H9 (cell line): ENCODE measurements around the gene CYGB. TPM values are rescaled to one million over a fixed set of nuclear protein-coding genes. Genes with fewer than 3 reads are reported as not detected.
A peak's percentile ranks its signal among the peaks of the same experiment; 100 is the strongest.

Source experiments
- DNase-seq: peaks from one replicate; pipeline ENCODE4 v3.0.0-alpha.2; 2017
- H2AFZ ChIP-seq: one replicate; pipeline ENCODE4 v1.6.1; 2013; ENCODE audit warnings: mild to moderate bottlenecking, low read length, control low read depth, moderate library complexity
- H2AK5ac ChIP-seq: 2 replicates; pipeline ENCODE4 v1.6.1; 2013; ENCODE audit warnings: low read length, control low read depth, mixed read lengths; ENCODE audit not compliant: insufficient read length
- H2BK120ac ChIP-seq: one replicate; pipeline ENCODE4 v1.6.1; 2013; ENCODE audit warnings: low read depth, mild to moderate bottlenecking, low read length, control low read depth, inconsistent platforms; ENCODE audit not compliant: poor library complexity, severe bottlenecking
- H2BK12ac ChIP-seq: 2 replicates; pipeline ENCODE4 v1.6.1; 2013; ENCODE audit warnings: low read length, control low read depth, mixed read lengths, low read depth; ENCODE audit not compliant: insufficient read length
- H2BK15ac ChIP-seq: 2 replicates; pipeline ENCODE4 v1.6.1; 2013; ENCODE audit warnings: low read depth, low read length, control low read depth
- H2BK20ac ChIP-seq: one replicate; pipeline ENCODE4 v1.6.1; 2013; ENCODE audit warnings: low read depth, mild to moderate bottlenecking, low read length, control low read depth, inconsistent platforms; ENCODE audit not compliant: poor library complexity, severe bottlenecking
- H2BK5ac ChIP-seq: 2 replicates; pipeline ENCODE4 v1.6.1; 2013; ENCODE audit warnings: low read length, control low read depth, mixed read lengths; ENCODE audit not compliant: insufficient read length
- H3K14ac ChIP-seq: 2 replicates; pipeline ENCODE4 v1.6.1; 2013; ENCODE audit warnings: low read length, control low read depth; ENCODE audit not compliant: insufficient read depth
- H3K18ac ChIP-seq: 2 replicates; pipeline ENCODE4 v1.6.1; 2013; ENCODE audit warnings: low read depth, mild to moderate bottlenecking, mixed read lengths, low read length, control low read depth; ENCODE audit not compliant: insufficient read length
- H3K23ac ChIP-seq: 2 replicates; pipeline ENCODE4 v1.6.1; 2013; ENCODE audit warnings: low read length, control low read depth, mixed read lengths, low read depth; ENCODE audit not compliant: insufficient read length
- H3K23me2 ChIP-seq: 2 replicates; pipeline ENCODE4 v1.6.1; 2013; ENCODE audit warnings: low read depth, mild to moderate bottlenecking, mixed read lengths, low read length, control low read depth; ENCODE audit not compliant: insufficient read length, poor library complexity, severe bottlenecking
- H3K27ac ChIP-seq: 2 replicates; pipeline ENCODE4 v1.5.1; 2013; ENCODE audit warnings: low read length, control low read depth, mixed read lengths, low read depth; ENCODE audit not compliant: insufficient read length
- H3K27me3 ChIP-seq: 2 replicates; pipeline ENCODE4 v1.6.1; 2013; ENCODE audit warnings: low read length, control low read depth, inconsistent platforms; ENCODE audit not compliant: insufficient read depth
- H3K4ac ChIP-seq: 2 replicates; pipeline ENCODE4 v1.6.1; 2013; ENCODE audit warnings: low read depth, mild to moderate bottlenecking, control low read depth, inconsistent platforms, low read length, moderate library complexity
- H3K4me1 ChIP-seq: 2 replicates; pipeline ENCODE4 v1.6.1; 2013; ENCODE audit warnings: low read length, control low read depth, inconsistent platforms; ENCODE audit not compliant: insufficient read depth
- H3K4me2 ChIP-seq: 2 replicates; pipeline ENCODE4 v1.6.1; 2013; ENCODE audit warnings: low read length, control low read depth, mixed read lengths; ENCODE audit not compliant: insufficient read length, insufficient read depth
- H3K56ac ChIP-seq: 2 replicates; pipeline ENCODE4 v1.6.1; 2013; ENCODE audit warnings: low read depth, mild to moderate bottlenecking, mixed read lengths, low read length, control low read depth; ENCODE audit not compliant: insufficient read length
- H3K79me1 ChIP-seq: 2 replicates; pipeline ENCODE4 v1.6.1; 2013; ENCODE audit warnings: low read depth, mild to moderate bottlenecking, moderate library complexity, low read length, control low read depth, inconsistent platforms; ENCODE audit not compliant: insufficient read depth, poor library complexity, severe bottlenecking
- H3K79me2 ChIP-seq: 2 replicates; pipeline ENCODE4 v1.6.1; 2013; ENCODE audit warnings: low read length, control low read depth, inconsistent platforms; ENCODE audit not compliant: insufficient read depth
- H3K9ac ChIP-seq: 2 replicates; pipeline ENCODE4 v1.6.1; 2013; ENCODE audit warnings: low read length, control low read depth, mixed read lengths; ENCODE audit not compliant: insufficient read length; ENCODE audit errors: extremely low read depth
- H3K9me3 ChIP-seq: one replicate; pipeline ENCODE4 v1.6.1; 2013; ENCODE audit warnings: low read depth, low read length, inconsistent platforms; ENCODE audit not compliant: control insufficient read depth
- H3T11ph ChIP-seq: one replicate; pipeline ENCODE4 v1.6.1; 2013; ENCODE audit warnings: mild to moderate bottlenecking, low read length, control low read depth, inconsistent platforms
- H4K20me1 ChIP-seq: one replicate; pipeline ENCODE4 v1.6.1; 2013; ENCODE audit not compliant: control insufficient read depth, insufficient read length, insufficient read depth
- H4K5ac ChIP-seq: 2 replicates; pipeline ENCODE4 v1.6.1; 2013; ENCODE audit warnings: low read depth, mild to moderate bottlenecking, mixed read lengths, low read length, control low read depth; ENCODE audit not compliant: insufficient read length
- H4K8ac ChIP-seq: replicated peaks from 2 replicates; pipeline ENCODE4 v1.6.1; 2013; ENCODE audit warnings: low read length, control low read depth, mixed read lengths, low read depth; ENCODE audit not compliant: insufficient read length
- H4K91ac ChIP-seq: 2 replicates; pipeline ENCODE4 v1.6.1; 2013; ENCODE audit warnings: low read depth, mild to moderate bottlenecking, moderate library complexity, mixed read lengths, low read length, control low read depth; ENCODE audit not compliant: insufficient read length
- H3K27ac Mint-ChIP-seq, 3 experiments: 2 replicates in 2 of 3; 3 replicates in 1 of 3; pipeline ENCODE4 v1.8.0; 2020 to 2021; ENCODE audit warnings: mixed read lengths in 3 of 3, mild to moderate bottlenecking in 1 of 3, moderate library complexity in 1 of 3
- H3K27me3 Mint-ChIP-seq: 2 replicates; pipeline ENCODE4 v1.8.0; 2021; ENCODE audit warnings: low read depth, mild to moderate bottlenecking, moderate library complexity, mixed read lengths
- H3K36me3 Mint-ChIP-seq, 3 experiments: 2 replicates in 2 of 3; 3 replicates in 1 of 3; pipeline ENCODE4 v1.8.0; 2020 to 2021; ENCODE audit warnings: low read depth in 3 of 3, mixed read lengths in 3 of 3; ENCODE audit not compliant: insufficient read depth in 1 of 3
- H3K4me1 Mint-ChIP-seq, 2 experiments: 2 replicates each; pipeline ENCODE4 v1.8.0; 2020; ENCODE audit warnings: mixed read lengths in 2 of 2
- H3K4me3 Mint-ChIP-seq, 2 experiments: 2 replicates in 1 of 2; 3 replicates in 1 of 2; pipeline ENCODE4 v1.8.0; 2020 to 2021; ENCODE audit warnings: mild to moderate bottlenecking in 2 of 2, mixed read lengths in 2 of 2, moderate library complexity in 1 of 2
- H3K9me3 Mint-ChIP-seq, 2 experiments: 2 replicates in 1 of 2; 3 replicates in 1 of 2; pipeline ENCODE4 v1.8.0; 2020; ENCODE audit warnings: mild to moderate bottlenecking in 2 of 2, mixed read lengths in 2 of 2, moderate library complexity in 1 of 2
- CTCF ChIP-seq: fragments of 200-600 bp; sonication (generic); conservative IDR thresholded peaks from 3 replicates; pipeline ENCODE4 v1.8.0; 2021; ENCODE audit warnings: antibody characterized with exemption, mild to moderate bottlenecking
- WGBS: extraction: QIAGEN DNeasy Blood & Tissue Kit; methylation state at CpG from one replicate; pipeline ENCODE4 v1.1.7; 2013; ENCODE audit warnings: missing lambda C conversion rate, low lambda C conversion rate, mixed read lengths; ENCODE audit not compliant: insufficient read length; ENCODE audit errors: extremely low coverage; 5-methylcytosine and 5-hydroxymethylcytosine counted together
- total RNA-seq: library from RNA; stranded (reverse); gene quantifications from 2 replicates; pipeline ENCODE4 v1.2.1, GENCODE V29; 2021

Gene CYGB
- total RNA-seq, 1 experiment from 2014 or later: 2.4 TPM

- no peaks in the 10 kb centered on the region for H3K79me2 ChIP-seq
- H3K9me3 ChIP-seq: no peaks in the 10 kb centered on the region
- H3K4me1 ChIP-seq: peaks cover 3% of the 10 kb centered on the region; the same call in 1 of the 2 replicates
- H4K20me1 ChIP-seq: no peaks in the 10 kb centered on the region
- no peaks in the 10 kb centered on the region for H3K79me1 ChIP-seq
- no peak overlapping the region for H3T11ph ChIP-seq
- H3K4ac ChIP-seq: no peak overlapping the region
- no peak overlapping the region for H3K23ac ChIP-seq
- H3K4me1 Mint-ChIP-seq: peaks cover 48 to 55% of the 10 kb centered on the region in 2 experiments
- no peak overlapping the region for H2BK12ac ChIP-seq
- no peak for DNase-seq
- no peak overlapping the region for H3K14ac ChIP-seq
- no peak overlapping the region for H3K4me2 ChIP-seq
- no peaks in the 10 kb centered on the region for H3K27me3 ChIP-seq
- no peak for TF ChIP-seq CTCF
- no peak overlapping the region for H2BK5ac ChIP-seq
- H3K9ac ChIP-seq: no peak overlapping the region
- no peak overlapping the region for H2AFZ ChIP-seq
- no peak overlapping the region for H3K56ac ChIP-seq
- no peak overlapping the region for H2BK120ac ChIP-seq
- peak overlapping the region in 1 of 2 experiments; percentile 25; a peak in 2 of 5 replicates for H3K4me3 Mint-ChIP-seq
- peaks cover 9% of the 10 kb centered on the region for H3K23me2 ChIP-seq
- no peak overlapping the region; a peak in 2 of 7 replicates for H3K27ac Mint-ChIP-seq
- H2AK5ac ChIP-seq: no peak overlapping the region
- no peak overlapping the region for H4K5ac ChIP-seq
- H2BK15ac ChIP-seq: no peak overlapping the region
- no peak overlapping the region for H4K8ac ChIP-seq
- H3K36me3 Mint-ChIP-seq: no peaks in the 10 kb centered on the region; a peak in 2 of 7 replicates
- H3K27ac ChIP-seq: no peak overlapping the region
- no peak overlapping the region for H2BK20ac ChIP-seq
- peaks cover 7% of the 10 kb centered on the region for H3K27me3 Mint-ChIP-seq
- no peak overlapping the region for H4K91ac ChIP-seq
- no peaks in the 10 kb centered on the region; a peak in 1 of 5 replicates for H3K9me3 Mint-ChIP-seq
- WGBS: no CpG with 5 or more reads among the region's 4 CpGs
- no peak overlapping the region for H3K18ac ChIP-seq
These were observed 38.6 kb downstream of the CYGB start for GRCh38 chr17:76498876-76499251.
